ENCODE data around the gene PSMG4.
A peak's percentile ranks its signal among the peaks of the same experiment; 100 is the strongest.

PSMG4 gene, protein sequence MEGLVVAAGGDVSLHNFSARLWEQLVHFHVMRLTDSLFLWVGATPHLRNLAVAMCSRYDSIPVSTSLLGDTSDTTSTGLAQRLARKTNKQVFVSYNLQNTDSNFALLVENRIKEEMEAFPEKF

DNA sequence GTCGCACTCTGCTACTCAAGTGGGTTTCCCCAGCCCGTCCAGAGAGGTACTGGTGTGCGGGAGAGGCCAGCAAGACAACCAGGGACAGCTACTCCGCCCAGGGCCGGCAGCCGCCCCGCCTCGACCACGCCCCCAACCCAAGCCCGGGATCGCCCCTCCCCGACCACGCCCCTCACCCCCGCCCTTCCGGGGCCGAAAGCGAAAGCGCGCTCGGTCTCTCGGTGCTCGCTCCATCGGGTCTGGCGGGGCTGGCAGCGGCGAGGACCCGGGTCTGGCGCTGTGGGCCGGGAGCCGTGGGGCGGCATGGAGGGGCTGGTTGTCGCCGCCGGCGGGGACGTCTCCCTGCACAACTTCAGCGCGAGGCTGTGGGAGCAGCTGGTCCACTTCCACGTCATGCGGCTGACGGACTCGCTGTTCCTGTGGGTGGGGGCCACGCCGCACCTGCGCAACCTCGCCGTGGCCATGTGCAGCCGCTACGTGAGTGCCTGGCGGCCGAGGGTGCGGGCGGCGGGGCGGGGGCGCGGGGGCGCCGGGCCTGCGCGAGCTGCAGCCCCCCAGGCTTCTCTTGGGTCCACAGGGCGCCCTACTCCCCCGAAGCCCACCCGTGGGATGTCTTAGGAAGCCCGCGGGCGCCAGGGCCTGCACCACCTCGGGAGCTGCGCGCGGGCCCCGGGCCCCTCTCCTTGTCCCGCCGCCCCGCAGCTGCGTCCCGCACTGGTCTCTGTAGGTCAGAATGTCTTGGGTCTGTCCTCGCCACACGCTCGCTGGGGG, at the start of gene PSMG4:
TSS of gene PSMG4 (plus strand) at position 228 of the 771 bp plus-strand sequence. CDS start at position 304, 76 bp downstream.
- DNase-seq: peak; percentile 39

DNA sequence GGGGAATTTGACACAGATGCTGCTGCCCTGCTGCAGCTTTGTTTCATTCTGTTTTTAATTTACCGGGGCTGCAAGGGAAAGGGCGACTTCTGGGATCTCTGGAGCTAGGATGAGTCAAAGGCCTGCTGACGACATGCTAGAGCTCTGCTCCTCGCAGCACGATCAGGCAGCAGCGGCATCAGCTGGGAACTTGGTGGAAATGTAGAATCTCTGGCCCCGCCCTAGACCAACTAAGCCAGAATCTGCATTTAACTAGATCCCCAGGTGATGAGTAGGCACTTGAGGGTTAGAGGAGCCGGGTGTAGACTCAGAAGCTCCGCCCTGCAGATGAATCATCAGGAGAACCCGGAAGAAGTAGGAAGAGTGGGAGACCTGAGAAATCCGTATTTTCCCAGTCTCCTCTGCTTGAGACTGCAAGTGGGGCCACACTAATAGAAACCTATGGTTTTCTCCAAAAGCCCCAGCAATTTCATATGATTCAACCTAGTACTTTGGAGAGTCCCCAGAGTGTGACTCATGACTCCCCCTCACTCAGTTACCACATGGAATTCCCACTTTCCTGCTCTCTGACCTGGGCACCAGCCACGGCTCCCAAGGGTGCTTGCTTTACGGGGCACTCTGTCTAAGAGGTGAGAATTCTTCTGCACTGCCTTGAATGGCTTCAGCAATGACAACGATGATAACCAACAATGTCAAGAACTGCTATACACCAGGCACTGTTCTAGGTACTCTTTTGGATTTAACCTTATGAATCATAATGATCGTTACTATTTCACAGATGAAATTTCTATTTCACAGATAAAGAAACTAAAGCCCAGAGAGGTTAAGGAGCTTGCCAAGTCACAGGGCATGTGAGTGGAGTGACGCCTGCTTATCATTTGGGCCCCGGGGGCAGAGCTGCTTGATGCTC, 49.4 kb upstream of the PSMG4 start:
- DNase-seq: no peak

DNA sequence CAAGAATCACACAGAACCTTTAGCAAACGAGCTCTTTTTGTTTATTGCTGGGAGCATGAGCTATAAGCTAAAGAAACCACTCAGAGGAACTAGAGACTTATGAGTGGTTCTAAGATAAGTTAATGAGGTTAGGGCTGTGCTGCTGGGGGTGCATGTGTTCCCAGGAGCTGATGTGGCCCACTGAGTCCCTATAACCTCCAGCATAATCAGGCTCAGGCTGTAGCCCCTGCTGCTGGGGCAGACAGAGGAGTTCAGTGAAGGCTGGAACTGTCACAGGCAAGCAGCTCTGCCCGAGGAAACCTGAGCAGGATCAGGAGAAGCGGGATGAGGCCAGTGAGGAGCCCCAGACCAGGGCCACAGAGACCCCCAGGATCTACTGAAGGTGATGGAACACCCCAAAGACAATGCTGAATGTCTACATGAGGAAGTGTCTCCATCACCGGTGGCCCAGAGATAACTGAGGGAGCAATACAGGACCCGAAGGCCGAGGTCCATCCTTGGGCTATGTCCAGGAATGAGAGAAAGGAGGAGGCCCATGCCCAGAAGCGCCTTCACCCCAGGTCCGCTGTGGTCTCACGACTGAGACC, 48.6 kb upstream of the PSMG4 start:
- DNase-seq: no peak

DNA sequence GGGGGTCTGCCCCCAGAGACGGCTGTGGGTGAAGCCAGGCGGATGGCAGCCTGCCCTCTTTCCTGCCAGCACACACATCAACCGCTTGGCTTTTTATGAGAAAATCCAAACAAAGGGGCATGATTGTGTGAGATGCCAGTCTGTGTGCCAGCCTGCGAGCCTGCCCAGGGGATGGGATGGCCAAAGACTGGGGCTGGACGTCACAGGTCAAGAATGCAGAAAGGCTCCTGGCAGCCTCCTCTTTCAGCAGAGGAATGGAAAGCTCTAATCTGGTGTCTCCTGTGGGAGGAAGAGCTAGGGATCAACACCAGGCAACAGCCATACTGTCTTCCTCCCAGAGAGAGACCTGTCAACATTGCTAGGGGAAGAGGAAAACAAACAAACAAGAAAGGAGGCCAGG, 47.1 kb upstream of the PSMG4 start:
- no peak for DNase-seq

DNA sequence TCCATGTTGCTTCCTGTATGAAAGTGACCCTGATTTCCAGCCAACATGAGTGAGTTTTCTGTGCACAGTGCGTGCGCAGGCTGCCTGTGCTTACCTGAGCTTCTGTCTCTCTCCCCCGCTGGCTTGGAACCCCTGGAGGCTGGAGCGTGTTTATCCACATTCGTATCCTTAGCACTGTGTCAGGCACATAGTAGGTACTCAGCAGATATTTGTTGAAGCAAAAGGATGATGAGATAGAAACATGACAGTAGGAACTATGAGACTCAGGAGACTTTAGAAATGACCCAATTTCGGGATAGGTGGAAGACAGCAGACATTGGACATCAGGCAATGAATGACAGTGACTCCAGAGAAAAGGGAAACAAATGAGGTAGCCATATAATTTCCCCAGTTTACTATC, 46.5 kb upstream of the PSMG4 start:
- no peak for DNase-seq

DNA sequence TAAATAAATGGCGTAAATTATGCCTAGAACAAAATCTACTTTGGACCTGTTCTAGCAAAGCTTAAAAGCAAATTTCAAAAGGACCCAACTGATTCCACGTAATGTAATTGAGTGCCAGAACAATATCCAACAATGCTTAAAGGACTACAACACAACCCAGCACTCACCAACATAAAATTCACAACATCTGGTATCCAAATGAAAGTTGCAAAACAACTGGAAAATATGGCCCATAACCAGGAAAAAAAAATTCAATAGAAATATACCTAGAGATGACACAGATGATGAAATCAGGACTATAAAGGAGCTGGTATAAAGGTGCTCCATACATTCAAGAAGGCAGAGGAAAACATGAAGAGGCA, 45.4 kb upstream of the PSMG4 start:
- DNase-seq: no peak

DNA sequence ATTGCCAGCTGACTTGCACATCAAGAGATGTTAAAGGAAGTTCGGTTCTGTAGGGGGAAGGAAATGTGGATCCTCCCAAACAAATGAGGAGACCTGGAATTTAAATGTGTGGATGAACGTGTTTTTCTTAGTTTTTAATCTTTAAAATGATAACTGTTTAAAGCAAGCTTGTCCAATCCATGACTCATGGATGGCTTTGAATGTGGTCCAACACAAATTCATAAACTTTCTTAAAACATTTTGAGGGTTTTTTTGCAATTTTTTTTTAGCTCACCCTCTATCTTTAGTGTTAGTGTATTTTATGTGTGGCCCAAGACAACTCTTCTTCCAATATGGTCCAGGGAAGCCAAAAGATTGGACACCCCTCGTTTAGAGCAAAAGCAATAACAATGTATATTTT, 43.8 kb upstream of the PSMG4 start:
- DNase-seq: no peak

DNA sequence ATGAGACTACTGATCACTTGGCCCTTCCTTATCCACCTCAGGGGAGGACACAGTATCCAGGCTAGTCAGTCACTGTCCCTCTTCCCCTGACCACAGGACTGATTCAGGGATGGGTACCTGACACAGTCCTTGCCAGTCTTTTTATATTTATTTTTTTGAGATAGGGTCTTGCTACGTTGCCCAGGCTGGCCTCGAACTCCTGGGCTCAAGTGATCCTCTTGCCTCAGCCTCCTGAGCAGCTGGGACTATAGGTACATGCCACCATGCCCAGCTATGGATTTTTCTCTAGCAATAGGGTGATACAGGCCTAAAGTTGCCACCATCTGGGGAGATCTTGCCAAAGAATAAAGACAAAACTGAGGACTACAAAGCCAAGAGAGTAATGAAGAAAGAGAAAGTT, 41.5 kb upstream of the PSMG4 start:
- no peak for DNase-seq

DNA sequence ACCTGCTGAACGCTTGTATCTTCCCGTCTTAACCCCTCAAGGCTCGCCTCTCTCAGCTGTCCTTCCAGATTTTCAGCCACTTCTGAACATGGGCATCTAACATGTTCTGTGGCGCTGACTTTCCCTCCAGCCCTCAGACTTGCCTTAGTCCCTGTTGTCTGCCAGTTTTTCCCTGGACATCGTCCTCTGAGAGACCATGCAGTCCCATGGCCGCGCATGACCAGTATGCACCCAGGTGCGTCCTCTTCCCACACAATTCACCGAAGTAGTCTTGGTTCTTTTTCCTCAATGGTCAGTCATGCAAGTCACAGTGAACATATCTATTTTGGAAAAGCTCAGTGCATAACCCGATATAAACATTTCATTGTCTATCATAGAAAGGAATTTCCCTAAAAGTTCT, 40.5 kb upstream of the PSMG4 start:
- no peak for DNase-seq

DNA sequence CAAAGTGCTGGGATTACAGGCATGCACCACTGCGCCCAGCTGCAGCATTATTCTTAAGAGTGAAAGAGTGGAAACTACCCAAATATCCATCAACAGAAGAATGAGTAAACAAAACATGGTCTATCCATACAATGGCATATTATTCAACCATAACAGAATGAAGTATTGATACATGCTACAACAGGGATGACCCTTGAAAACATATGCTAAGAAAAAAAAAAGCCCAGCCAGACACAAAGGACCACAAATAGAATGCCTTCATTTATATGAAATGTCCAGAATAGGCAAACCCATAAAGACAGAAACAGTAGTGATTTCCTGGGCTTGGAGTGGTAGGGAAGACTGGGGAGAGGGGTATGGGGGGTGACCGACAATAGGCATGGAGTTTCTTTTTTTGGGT, 38.4 kb upstream of the PSMG4 start:
- DNase-seq: no peak

DNA sequence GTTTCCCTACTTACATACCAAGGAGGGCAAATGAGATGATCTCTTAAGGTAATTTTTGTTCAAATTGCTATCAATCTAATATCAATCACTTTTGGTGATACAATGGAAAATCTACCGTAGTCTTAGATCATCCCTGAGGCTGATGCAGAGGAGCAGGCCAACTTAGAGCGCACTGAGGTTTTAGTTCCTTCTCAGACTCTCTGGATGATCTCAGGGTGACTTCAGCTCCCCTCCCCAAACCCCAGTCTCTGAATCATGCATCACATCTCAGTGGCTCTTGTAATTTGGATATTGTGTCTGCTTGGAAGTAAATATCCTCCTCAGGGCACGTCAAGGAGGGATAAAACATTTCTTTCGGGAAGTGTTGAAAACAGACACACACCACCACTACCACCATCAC, 37.2 kb upstream of the PSMG4 start:
- no peak for DNase-seq

DNA sequence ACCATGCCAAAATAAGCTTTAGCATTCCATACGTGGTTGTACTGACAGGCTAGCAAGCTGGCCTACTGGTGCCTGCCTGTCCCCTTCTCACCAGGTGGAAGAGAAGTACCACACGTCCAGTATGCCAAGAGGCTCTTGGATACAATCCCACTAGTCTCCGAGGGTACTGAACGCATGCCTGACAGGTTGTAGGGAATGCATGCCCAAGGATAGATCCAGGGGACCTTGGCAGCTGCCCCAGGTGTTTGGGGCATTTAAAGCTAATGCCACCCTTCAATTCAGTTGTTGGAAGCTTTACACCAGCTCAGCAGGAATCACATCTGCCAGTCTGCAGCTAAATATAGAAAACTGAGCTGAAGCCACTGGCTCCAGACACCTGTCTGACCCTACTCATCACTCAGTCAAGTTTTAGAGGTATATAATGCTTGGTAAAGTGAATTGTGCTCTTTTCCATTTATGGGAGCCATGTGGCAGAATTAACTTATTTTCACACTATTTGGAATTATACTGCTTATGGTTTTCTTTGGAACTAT, 36.2 kb upstream of the PSMG4 start:
- DNase-seq: peak; percentile 41

DNA sequence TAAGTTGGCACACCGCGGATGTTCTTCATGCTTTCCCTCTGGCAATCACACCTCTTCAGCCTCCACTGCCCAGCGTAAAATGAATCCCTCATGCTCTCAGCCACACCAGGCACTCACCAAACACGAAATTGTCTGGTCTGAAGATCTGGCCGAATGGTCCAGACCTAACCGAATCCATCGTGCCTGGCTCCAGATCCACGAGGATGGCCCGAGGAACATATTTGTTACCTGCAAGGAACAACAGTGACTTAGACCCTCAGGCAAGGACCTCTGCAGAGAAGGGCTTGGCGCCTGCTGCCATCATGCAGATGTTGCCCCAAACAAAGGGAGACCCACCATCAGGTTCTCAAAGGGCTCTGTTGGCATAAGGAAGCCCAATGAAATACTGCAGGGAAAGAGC, 32.7 kb upstream of the PSMG4 start:
- no peak for DNase-seq

DNA sequence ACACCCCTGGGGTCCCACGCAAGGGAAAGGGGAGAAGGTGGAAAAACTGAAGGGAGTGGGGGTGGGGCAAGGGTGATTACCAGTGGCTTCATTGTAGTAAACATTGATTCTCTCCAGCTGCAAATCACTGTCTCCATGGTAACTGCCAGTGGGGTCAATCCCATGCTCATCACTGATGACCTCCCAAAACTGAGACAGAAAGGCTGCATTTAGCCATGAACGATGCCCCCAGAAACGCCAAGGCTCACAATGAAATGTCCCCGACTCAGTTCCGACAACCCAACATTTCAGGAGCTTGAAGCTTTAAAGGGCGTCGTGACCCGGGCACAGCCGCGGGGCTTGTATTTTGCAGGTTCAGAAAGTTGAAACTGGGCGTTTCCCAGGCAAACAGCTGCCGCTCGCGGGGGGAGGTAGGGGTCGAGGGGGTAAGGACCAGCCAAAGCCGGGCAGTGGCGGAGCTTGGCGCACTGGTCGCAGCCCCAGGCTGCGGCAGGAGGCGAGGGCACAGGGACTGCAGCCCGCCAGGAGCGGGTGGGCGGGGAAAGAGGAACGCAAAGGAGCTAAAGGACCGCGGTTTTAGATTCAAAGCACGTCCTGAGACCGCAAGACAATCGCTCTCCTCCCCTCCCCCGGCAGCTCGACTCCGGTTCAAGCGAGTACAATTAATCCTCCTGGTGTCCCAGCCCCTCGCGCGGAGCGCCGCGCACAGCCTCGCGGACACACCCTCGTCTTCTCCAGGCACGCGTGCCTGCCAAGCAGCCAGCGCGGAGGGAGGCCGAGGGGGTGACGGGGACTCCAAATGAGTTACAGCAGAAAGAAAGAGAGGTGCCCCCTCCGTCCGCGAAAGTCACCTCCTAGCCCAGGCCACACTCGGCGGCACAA, 32.0 kb upstream of the PSMG4 start:
- no peak for DNase-seq

DNA sequence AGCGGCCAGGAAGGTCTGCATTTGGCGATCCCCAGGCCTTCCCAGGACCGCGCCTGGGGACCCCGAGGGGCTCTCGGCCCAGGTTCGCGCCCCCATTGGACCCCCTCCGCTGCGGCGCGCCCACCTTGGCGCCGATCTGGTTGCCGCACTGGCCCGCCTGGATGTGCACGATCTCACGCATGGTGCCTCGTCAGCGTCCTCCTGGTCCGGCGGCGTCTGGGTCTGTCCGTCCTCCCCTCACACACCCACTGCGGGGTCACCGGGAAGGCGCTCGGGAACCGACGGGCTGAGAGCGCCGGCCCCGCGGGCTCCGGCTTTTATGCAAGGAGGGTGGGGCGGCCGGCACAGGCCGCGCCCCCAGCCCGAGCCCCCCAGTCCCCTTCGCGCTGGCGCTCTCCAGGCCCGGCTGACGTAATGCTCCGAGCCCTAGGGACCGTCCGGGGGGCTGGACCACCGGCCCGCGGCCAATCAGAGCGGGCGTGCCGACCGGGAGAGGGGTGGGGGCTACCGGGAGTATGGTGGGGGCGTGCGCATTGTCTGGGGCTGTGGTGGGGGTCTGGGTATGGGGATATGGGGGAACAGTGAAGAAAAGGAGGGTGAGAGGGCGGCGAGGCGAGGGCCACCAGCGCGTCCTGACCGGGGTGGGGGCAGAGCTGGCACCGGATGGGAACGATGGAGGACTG, 31.2 kb upstream of the PSMG4 start, which contains the start of gene TUBB2B:
TSS of gene TUBB2B (minus strand) at position 291 of the 683 bp plus-strand sequence. CDS start at position 181, 110 bp downstream.
- peak; percentile 78 for DNase-seq

DNA sequence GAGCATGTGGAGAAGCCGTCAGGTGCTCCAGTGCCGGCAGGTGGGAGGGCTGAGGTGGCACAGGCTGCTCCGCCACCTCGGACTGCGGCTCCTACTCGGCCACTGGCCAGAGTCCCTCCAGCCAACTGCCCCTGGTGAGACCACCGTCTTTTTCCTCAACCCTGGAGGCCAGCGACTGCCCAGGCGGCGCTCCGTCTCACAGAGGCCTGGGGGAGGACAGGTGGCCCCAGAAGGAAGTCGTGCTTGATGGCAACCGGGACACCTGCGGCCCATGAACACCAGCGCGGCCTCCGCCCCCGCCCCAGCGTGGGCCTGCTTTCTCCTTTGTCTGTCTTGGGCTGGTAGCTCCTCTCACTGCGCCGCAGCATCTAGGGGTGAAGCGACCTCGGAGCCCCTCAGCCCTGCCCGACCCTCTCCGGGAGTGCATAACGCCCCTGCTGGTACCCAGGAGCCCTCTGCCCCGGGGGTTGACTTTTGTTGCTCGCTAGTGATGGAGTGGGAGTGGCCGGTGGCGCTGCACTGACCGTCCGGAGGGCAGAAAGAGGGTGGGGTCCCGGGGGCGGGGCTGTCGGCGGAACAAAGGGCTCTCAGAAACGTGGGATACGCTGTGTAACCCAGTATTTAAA, 30.6 kb upstream of the PSMG4 start:
- peak; percentile 72 for DNase-seq

DNA sequence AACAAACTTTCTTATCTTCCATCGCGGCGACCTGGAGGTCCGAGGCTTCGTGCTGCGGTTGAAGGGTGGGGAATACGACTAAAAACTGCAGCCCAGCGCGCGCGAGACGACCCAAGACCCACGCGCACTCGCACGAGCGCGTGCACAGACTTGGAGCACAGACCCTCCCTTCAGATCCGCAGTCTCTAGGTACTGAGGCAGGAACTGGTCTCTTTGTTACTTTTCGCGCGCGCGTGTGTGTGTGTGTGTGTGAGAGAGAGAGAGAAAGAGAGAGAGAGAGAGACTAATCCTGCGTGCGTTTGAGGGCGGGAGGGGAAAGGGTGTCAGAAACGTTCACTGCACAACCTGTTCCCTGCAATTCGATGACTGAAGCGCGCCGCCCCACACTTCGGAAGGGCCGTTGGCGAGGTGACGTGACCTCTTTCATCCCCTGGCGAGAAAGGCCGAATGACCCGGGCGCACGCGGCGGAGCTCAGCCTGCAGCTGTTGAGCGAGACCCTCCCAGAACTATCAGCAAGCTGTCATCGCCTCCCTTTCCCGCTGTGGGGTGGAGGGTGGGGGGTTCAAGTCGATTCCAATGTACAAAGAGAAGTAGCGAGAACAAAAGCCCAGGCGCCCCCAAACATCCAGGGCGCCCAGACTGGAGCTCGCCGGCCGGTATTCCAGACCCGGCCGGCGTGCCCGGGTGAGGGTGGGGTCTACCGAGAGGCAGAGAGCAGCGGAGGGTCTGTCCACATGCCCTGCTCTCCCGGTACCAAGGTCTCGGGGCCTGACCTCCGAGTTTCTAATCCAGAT, 29.8 kb upstream of the PSMG4 start:
- peak; percentile 55 for DNase-seq

DNA sequence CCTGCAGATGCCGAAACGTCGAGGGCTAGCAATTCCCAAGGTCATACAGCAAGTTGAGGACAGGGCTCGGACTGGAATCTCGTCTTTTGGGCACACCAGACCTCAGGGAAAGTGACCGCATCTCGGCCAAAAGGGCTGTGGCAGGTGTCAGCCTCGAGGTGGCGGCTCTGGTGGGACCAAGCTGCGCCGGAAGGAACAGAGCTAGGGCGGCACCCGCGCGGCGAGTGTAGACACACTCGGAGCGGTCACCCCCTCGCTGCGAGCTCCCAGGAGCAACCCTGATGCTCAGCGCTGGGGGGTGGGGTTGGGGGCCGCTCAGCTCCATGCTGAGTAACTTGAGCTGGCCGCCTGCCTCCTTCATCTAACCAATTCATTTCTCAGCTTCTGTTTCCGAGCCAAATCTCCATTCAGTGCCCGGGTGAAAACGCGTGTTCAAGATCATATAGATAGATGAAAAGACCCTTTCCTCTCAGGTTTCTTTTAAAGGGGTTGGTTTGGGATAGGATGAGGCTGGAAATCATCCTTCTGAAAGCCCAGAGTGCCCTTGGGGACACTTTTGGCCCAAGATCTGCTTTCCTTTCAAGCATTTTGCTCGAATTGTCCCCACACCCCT, 29.1 kb upstream of the PSMG4 start:
- peak; percentile 58 for DNase-seq

DNA sequence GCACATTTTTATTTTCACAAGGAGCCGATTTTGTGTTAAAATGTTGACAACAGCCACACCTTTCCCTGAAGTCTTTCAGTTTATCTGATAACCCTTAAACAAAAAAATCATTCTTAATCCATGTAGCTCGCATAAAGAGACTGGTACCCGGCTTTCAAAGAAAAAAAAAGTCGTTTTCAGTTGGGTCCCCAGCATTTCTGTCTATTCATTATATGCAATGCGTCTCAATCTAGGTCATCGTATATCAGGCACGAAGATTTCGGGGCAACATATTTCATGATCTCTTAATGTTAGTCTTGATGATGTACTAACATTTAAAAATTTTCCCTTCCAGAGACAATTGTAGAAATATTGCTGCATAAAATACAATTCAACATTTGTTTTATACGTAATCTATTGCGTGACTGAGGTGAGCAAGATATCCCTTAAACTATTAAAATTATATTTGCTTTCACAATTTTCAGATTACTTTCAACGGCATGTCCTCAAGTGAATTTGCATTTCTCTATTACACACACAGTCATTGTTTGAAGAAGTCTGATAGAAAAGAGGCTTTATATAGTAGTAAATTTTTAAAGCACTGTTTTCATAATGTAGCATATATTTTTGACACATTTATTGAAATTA, 28.4 kb upstream of the PSMG4 start:
- DNase-seq: peak; percentile 54
